GM10847 (cell line): ENCODE data around the gene NAALADL2.

Source experiments
- POLR2A ChIP-seq: IDR thresholded peaks from 2 replicates; pipeline ENCODE4 v1.6.1; 2011; ENCODE audit not compliant: insufficient read length; ENCODE audit errors: extremely low read depth

The NAALADL2 gene

DNA sequence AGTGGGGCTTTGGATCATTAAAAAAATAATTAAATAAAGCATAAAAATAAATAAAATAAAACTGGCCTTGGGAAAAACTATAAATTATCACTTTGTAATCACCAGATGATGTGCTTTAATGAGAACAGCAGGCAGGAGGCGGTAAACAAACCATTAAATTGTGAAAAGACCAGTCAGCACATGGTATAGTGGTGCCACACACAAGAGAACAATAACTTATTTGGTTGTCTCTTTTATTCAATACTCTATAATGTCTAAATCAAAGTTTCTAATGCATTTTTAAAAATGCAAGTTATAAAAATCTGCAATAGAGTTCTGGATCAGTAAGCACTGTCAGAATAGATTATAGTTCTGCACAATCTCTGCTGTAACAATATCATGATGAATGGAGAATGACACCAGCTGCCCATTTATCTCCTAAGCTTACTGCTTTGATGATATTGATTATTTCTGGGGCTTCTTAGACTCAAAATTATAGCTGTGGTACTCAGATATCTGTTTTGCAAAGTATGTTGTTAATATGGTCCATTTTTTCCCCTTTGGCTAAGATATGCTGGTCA lies 259.3 kb downstream of the NAALADL2 start:
- TF ChIP-seq POLR2A, result no peak

GRCh38 chr3:175121225-175121624 lies 262.1 kb downstream of the NAALADL2 start:
- no peak for TF ChIP-seq POLR2A

- no peak for TF ChIP-seq POLR2A
Measured at GRCh38 chr3:175127075-175127662, 268.0 kb downstream of the NAALADL2 start.

DNA sequence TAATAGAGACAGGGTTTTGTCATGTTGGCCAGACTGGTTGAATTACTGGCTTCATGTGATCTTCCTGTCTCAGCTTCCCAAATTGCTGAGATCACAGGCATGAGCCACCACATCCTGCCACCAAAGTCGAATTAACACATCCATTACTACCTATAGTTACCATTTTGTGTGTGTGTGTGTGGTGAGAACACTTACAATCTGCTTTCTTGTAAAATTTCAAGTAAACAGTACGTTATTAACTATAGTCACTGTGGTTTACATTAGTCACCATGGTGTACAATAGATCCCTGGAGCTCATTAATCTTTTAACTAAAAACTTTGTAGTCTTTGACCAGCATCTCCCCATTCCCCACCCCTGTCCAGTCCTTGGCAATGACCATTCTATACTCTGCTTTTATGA lies 270.0 kb downstream of the NAALADL2 start:
- no peak for TF ChIP-seq POLR2A

DNA sequence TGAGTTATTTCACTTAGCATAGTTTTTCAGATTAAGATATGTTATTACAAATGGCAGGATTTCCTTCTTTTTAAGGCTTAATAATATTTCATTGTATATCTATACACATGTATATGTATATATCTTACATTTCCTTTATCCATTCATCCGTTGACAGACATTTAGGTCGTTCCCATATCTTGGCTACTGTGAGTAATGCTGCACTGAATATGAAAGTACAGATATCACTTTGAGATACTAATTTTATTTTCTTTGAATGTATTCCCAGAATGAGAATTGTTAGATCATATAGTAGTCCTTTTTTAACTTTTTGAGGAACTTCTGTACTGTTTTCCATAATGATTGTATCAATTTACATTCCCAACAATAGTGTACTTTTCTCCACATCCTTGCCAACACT lies 270.4 kb downstream of the NAALADL2 start:
- TF ChIP-seq POLR2A, result no peak

DNA sequence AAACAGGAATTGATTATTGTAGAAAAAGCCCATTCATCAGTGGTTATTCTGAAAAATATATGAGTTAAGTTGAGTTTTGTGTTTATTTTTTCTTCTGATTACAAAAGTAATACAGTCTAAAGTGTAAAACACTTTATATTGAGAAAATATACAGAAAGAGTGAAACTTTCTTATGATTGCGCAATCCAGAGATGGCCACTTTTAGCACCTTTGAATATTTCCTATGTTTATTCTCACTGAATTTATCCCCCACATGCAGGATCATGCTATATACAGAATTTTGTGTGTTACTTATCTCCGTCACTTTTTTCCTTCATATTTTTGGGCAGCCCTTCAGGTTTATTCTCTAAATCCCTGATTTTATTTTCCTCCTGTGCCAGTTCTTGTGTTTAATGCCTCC lies 285.2 kb downstream of the NAALADL2 start:
- TF ChIP-seq POLR2A, result no peak

GRCh38 chr3:175146258-175146657 lies 287.1 kb downstream of the NAALADL2 start:
- no peak for TF ChIP-seq POLR2A

DNA sequence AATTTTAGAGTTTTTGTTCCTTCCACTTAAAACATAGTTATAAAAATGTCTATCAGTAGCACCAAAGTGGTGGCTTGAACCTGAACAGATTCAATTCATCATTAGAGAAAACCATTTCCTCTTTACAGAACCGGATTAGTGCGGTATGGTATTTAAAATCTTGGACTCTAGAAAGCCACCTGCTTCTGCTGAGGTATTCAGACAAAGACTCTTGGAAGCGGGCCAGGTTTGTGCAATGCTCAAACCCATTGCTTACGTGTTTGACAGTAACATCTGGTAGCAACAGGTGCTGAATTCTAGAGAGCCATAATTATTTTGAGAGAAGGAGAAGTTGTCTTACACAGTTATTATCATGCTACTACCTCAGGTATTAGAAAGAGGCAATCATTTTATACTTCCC lies 290.5 kb downstream of the NAALADL2 start:
- TF ChIP-seq POLR2A, result no peak

DNA sequence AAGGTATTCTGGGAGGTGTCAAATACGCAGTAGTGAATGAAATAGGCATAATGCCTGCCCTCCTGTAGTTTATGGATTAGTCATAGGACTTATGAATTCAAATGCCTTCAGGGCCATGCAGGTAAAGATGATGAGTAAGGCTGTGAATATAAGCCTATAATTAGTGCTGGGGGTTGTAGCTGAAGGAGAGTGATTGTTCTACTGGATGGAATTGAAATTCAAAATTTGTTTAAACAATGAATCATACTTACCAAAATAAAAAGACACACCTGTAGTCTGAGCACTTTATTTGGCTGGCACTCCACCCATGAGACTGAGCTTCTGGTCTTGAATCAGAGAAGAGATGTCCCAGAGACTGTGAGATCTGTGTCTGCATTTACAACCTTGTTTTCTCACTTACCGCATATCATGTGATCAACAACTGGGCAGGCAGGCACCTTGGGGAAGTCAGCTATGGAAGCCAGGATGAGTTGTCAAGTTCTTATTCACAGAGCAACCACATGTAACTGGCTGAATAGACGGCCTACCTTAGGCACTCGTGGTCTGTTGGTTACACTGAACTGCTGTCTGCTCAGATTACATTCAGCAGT lies 291.8 kb downstream of the NAALADL2 start:
- no peak for TF ChIP-seq POLR2A

DNA sequence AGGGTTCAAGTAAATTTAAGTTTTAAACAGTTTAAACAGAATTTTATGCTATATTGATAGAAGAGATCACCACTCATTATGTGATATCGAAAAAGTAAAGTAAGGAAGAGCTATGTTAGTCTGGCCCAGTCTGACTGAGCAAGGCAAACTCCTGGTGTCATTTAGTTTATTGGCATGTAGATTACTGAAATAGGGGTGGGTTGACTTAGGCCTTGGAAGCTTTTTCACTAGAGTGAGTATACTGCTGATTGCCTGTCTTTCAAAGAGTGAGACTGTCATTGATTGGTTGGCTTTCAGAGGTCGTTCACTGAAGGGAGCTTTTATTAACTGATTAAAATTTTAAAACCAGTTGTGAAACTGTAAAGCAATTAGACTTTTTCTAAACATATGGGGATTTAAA lies 294.5 kb downstream of the NAALADL2 start:
- TF ChIP-seq POLR2A, result no peak

DNA sequence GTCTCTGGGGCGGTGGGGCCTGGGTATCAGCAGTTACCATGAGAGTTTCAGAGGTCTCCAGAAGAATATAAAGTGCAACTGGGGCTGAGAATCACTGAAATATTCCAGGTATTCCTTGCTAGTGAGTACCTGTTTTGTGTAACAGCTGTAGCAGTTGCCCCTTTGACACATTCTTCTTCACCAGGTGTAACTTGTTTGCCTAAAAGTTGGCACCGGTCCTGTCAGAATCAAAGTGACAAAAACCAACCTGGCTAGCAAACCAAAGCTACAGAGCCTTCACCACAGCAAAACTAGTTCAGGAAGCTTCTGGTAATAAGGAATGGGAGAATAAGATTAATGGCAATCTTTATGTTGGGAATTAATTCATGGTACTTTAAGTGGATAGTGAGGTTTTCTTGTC lies 296.0 kb downstream of the NAALADL2 start:
- no peak for TF ChIP-seq POLR2A

- TF ChIP-seq POLR2A, result no peak
Measured at GRCh38 chr3:175159202-175159601, 300.1 kb downstream of the NAALADL2 start.

- no peak for TF ChIP-seq POLR2A
Measured at GRCh38 chr3:175161291-175161690, 302.2 kb downstream of the NAALADL2 start.

DNA sequence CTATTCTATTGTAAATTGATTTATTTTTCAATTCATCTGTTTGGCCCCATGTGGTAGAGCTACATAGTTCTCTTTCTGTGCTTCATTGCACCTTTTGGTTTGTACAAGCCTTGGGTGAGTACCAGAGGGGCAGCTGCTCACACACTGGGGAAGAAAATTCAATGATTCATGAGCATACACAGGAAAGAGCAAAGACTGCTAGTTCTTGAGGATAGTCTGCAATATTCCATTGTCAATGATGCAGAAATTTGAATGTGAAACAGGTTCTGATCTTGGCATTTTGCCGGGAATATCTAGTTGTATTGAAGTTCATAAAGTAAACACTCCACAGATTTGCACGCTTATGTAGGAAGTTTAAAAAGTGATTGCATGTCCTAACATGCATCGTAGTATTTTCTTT lies 304.6 kb downstream of the NAALADL2 start:
- no peak for TF ChIP-seq POLR2A

DNA sequence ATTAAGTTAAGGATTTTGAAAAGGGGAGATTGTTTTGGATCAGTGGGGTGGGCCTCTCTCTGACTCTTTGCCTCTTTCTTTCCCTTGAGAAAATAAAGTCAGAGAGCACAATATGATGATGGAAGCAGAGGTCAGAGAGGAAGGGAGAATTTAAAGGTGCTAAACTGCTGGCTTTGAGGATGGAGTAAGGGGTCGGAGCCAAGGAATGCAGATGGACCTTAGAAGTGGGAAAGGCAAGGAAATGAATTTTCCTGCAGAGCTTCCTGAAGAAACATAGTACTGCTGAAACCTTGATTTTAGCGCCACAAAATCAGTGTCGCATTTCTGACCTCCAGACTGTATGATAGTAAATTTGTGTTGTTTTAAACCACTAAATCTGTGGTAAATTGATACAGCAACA lies 317.4 kb downstream of the NAALADL2 start:
- no peak for TF ChIP-seq POLR2A

- TF ChIP-seq POLR2A, result no peak
Measured at GRCh38 chr3:175179055-175179454, 319.9 kb downstream of the NAALADL2 start.

- TF ChIP-seq POLR2A, result no peak
Measured at GRCh38 chr3:175184392-175184791, 325.3 kb downstream of the NAALADL2 start.
